Measurements from ENCODE around the gene CHD6.

DNA sequence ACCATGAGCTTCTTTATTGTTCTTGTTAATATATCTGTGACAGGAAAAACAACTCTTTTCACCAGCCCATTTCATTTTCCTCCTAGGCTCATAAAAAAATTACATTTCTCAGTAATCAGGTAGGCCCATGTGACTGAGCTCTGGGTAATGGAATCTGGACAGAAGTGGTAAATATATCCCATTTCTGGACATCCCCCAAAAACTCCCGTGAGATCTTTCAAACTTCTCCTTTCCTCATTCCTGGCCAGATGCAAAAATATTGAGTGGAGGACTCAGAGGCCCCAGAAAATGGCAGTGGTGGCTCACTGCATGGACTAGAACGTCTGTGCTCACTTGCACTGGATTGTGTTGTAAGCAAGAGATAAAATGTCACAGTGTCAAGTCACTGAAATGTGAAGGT is 3.8 kb upstream of the CHD6 start:
- TF ChIP-seq, protein P1, sequence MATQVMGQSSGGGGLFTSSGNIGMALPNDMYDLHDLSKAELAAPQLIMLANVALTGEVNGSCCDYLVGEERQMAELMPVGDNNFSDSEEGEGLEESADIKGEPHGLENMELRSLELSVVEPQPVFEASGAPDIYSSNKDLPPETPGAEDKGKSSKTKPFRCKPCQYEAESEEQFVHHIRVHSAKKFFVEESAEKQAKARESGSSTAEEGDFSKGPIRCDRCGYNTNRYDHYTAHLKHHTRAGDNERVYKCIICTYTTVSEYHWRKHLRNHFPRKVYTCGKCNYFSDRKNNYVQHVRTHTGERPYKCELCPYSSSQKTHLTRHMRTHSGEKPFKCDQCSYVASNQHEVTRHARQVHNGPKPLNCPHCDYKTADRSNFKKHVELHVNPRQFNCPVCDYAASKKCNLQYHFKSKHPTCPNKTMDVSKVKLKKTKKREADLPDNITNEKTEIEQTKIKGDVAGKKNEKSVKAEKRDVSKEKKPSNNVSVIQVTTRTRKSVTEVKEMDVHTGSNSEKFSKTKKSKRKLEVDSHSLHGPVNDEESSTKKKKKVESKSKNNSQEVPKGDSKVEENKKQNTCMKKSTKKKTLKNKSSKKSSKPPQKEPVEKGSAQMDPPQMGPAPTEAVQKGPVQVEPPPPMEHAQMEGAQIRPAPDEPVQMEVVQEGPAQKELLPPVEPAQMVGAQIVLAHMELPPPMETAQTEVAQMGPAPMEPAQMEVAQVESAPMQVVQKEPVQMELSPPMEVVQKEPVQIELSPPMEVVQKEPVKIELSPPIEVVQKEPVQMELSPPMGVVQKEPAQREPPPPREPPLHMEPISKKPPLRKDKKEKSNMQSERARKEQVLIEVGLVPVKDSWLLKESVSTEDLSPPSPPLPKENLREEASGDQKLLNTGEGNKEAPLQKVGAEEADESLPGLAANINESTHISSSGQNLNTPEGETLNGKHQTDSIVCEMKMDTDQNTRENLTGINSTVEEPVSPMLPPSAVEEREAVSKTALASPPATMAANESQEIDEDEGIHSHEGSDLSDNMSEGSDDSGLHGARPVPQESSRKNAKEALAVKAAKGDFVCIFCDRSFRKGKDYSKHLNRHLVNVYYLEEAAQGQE (IDR thresholded peaks at IDR 0.05; ENCODE audit: low read depth) = no peak
- TF ChIP-seq EP300 (IDR thresholded peaks at IDR 0.05; ENCODE audit: borderline replicate concordance) (no peak), RAD21 (IDR thresholded peaks at IDR 0.05; ENCODE audit: low read depth) (no peak), NFIC (IDR thresholded peaks at IDR 0.05) (no peak), TAF1 (IDR thresholded peaks at IDR 0.05; ENCODE audit: low read depth) (no peak), MAX (IDR thresholded peaks at IDR 0.05) (no peak), YY1 (IDR thresholded peaks at IDR 0.05; ENCODE audit: low read depth) (no peak), CREB1 (IDR thresholded peaks at IDR 0.05; ENCODE audit: low read depth) (no peak), TEAD4 (IDR thresholded peaks at IDR 0.05) (no peak), CEBPB (IDR thresholded peaks at IDR 0.05) (no peak), TCF12 (IDR thresholded peaks at IDR 0.05; ENCODE audit: low read depth) (no peak), EGR1 (IDR thresholded peaks at IDR 0.05) (no peak)

Measured in Ishikawa (cell line).